Superior temporal gyrus (tissue), 1 donor: ENCODE data around the gene NEK9.
A peak's percentile ranks its signal among the peaks of the same experiment; 100 is the strongest.
"Not testable (repeated sequence)": the region's sequence is repeated elsewhere in the genome, so short reads cannot be mapped to it uniquely, and the experiment has no call there.

ENCODE experiments used
- DNase-seq: peaks from one replicate; pipeline ENCODE4 v3.0.0-alpha.2; 2016; ENCODE audit errors: extremely low spot score

The NEK9 gene

GRCh38 chr14:75144944-75145343 is 18.1 kb upstream of the NEK9 start:
- no peak for DNase-seq

- DNase-seq: no peak
These were observed 17.1 kb upstream of the NEK9 start for GRCh38 chr14:75143761-75144527.

- DNase-seq: no peak
These were observed 15.6 kb upstream of the NEK9 start for GRCh38 chr14:75142494-75142893.

GRCh38 chr14:75141967-75142366 is 15.1 kb upstream of the NEK9 start:
- no peak for DNase-seq

- no peak for DNase-seq
These were observed 14.2 kb upstream of the NEK9 start for GRCh38 chr14:75141062-75141461.

GRCh38 chr14:75140620-75141019 is 13.8 kb upstream of the NEK9 start:
- no peak for DNase-seq

- no peak for DNase-seq
These were observed 12.3 kb upstream of the NEK9 start for GRCh38 chr14:75139185-75139584.

GRCh38 chr14:75138492-75138891 is 11.6 kb upstream of the NEK9 start:
- no peak for DNase-seq

- DNase-seq: no peak
These were observed 7.8 kb upstream of the NEK9 start for GRCh38 chr14:75134644-75135043.

- no peak for DNase-seq
These were observed 6.7 kb upstream of the NEK9 start for GRCh38 chr14:75133597-75133996.

GRCh38 chr14:75132382-75133086 is 5.7 kb upstream of the NEK9 start:
- DNase-seq: peak; percentile 97

GRCh38 chr14:75128596-75128990 is 1.7 kb upstream of the NEK9 start:
- no peak for DNase-seq

- DNase-seq: no peak
These were observed 1.2 kb upstream of the NEK9 start for GRCh38 chr14:75127903-75128595.

- not testable (repeated sequence) for DNase-seq
These were observed 599 bp upstream of the NEK9 start for GRCh38 chr14:75127474-75127820.

- DNase-seq: no peak
These were observed 715 bp downstream of the NEK9 start for GRCh38 chr14:75126121-75126544.

- no peak for DNase-seq
These were observed 1.2 kb downstream of the NEK9 start for GRCh38 chr14:75125617-75126016.

GRCh38 chr14:75123991-75124390 is 2.9 kb downstream of the NEK9 start:
- DNase-seq: no peak

GRCh38 chr14:75121552-75121951 is 5.3 kb downstream of the NEK9 start:
- DNase-seq: no peak

- no peak for DNase-seq
These were observed 6.1 kb downstream of the NEK9 start for GRCh38 chr14:75120541-75121291.

- DNase-seq: no peak
These were observed 7.8 kb downstream of the NEK9 start for GRCh38 chr14:75119056-75119455.

GRCh38 chr14:75113932-75114539 is 12.8 kb downstream of the NEK9 start:
- no peak for DNase-seq

- DNase-seq: no peak
These were observed 17.0 kb downstream of the NEK9 start for GRCh38 chr14:75109877-75110276.
